Measurements from ENCODE around the gene PRKAR2A. TPM values are rescaled to one million over a fixed set of nuclear protein-coding genes. Genes with fewer than 3 reads are reported as not detected.
A peak's percentile ranks its signal among the peaks of the same experiment; 100 is the strongest.
"Not testable (repeated sequence)": the region's sequence is repeated elsewhere in the genome, so short reads cannot be mapped to it uniquely, and the experiment has no call there.

Gene PRKAR2A
- total RNA-seq, 4 donors from 2014 or later, result 28.4 to 35.1 (median 32.0) TPM

GRCh38 chr3:48750856-48751255 is 96.8 kb downstream of the PRKAR2A start:
- no peak for TF ChIP-seq CTCF (IDR thresholded peaks at IDR 0.05)
- ATAC-seq (ENCODE audit: low FRiP score) (no peak), DNase-seq (ENCODE audit: low spot score) (no peak)

- no peak for TF ChIP-seq CTCF (IDR thresholded peaks at IDR 0.05)
- ATAC-seq (ENCODE audit: low FRiP score) (no peak), DNase-seq (ENCODE audit: low spot score) (no peak)
Measured at GRCh38 chr3:48748754-48749153, 98.9 kb downstream of the PRKAR2A start.

GRCh38 chr3:48747706-48748105 is 100.0 kb downstream of the PRKAR2A start:
- DNase-seq (ENCODE audit: low spot score), result no peak
- no peak for TF ChIP-seq CTCF (IDR thresholded peaks at IDR 0.05)
- ATAC-seq (ENCODE audit: low FRiP score), result no peak

- TF ChIP-seq CTCF (IDR thresholded peaks at IDR 0.05), result no peak
- DNase-seq (ENCODE audit: low spot score), result no peak
- no peak for ATAC-seq (ENCODE audit: low FRiP score)
Measured at GRCh38 chr3:48747015-48747615, 100.6 kb downstream of the PRKAR2A start.

GRCh38 chr3:48743773-48744172 is 103.9 kb downstream of the PRKAR2A start:
- no peak for ATAC-seq (ENCODE audit: low FRiP score)
- no peak for TF ChIP-seq CTCF (IDR thresholded peaks at IDR 0.05)
- DNase-seq (ENCODE audit: low spot score), result no peak

- not testable (repeated sequence) for ATAC-seq (ENCODE audit: low FRiP score); DNase-seq (ENCODE audit: low spot score)
Measured at GRCh38 chr3:48741226-48741625, 106.4 kb downstream of the PRKAR2A start.

- DNase-seq (ENCODE audit: low spot score) (peak; percentile 63), ATAC-seq (ENCODE audit: low FRiP score) (peak; percentile 85)
- peak in 1 of 3 donors; percentile 65 for TF ChIP-seq CTCF (IDR thresholded peaks at IDR 0.05)
Measured at GRCh38 chr3:48739955-48740823, 107.5 kb downstream of the PRKAR2A start.
